ENCODE results near the gene SLC4A3. TPM values are rescaled to one million over a fixed set of nuclear protein-coding genes. Genes with fewer than 3 reads are reported as not detected.

SLC4A3 gene
- total RNA-seq, 1 experiment from 2014 or later: not detected

DNA sequence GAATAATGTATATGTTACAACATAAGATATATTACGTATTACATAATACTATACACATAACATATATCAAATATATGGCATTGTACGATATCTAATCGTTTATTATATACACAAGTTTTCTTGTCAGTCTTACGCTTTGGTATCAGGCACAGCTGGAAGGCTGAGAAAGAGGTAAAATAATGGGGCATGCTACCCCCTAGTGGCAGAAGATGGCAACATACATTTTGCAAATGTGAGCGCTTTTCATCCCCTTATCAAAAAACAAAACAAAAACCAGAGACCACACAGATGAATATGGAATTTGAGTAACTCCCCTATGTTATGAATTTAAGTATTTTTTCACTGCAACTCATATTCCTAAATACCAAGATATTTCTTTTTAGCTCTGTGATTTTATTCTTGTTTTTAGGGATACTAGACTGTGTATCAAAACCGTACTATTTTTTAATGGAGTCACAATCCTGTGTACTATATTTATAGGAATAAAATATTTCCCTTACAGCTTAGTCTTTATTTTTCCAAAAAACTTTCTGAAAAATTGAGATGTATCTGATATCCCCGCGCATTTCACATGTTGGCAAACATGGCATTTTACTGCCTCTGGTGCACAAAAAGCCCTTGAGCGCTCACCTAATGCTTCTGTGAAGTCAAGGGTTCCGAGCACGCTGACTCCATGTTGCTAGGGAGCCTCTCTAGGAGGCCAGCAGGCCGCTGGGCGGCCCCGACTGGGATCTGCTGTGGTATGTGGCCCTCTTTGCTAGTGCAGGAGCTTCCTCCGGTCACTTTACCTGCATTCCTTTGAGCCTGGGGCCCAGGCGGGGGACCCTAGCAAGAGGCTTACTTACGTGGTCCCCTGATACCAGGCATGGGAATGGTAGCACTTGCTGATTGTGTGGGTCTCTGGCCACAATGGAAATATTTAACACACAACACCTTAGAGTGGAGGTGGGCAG, 62.5 kb downstream of the SLC4A3 start:
- Histone ChIP-seq H3K4me1 (ENCODE audit: low read length) (peaks cover 47% of the 10 kb centered on the region), H4K20me1 (ENCODE audit: insufficient read depth, low read depth, low read length) (no peaks in the 10 kb centered on the region), H3K9me3 (ENCODE audit: low read length) (no peaks in the 10 kb centered on the region), H3K4me2 (ENCODE audit: low read depth, low read length, poor library complexity, severe bottlenecking) (peak overlapping the region; percentile 72), H3K27me3 (ENCODE audit: low read length) (no peaks in the 10 kb centered on the region), H2AFZ (ENCODE audit: low read length) (no peak overlapping the region), H3K9me2 (replicated peaks; ENCODE audit: insufficient read depth, low read length) (no peaks in the 10 kb centered on the region), H3K27ac (ENCODE audit: low read length) (peak overlapping the region; percentile 39; the same call in 1 of the 2 replicates), H3K4me3 (ENCODE audit: low read length) (peak overlapping the region; percentile 73), H3K9ac (ENCODE audit: low read length) (peak overlapping the region; percentile 61), H3K79me2 (ENCODE audit: low read length) (peaks cover 61% of the 10 kb centered on the region), H3K36me3 (ENCODE audit: insufficient read depth, low read length) (no peaks in the 10 kb centered on the region)
- DNase-seq: peak; percentile 87

DNA sequence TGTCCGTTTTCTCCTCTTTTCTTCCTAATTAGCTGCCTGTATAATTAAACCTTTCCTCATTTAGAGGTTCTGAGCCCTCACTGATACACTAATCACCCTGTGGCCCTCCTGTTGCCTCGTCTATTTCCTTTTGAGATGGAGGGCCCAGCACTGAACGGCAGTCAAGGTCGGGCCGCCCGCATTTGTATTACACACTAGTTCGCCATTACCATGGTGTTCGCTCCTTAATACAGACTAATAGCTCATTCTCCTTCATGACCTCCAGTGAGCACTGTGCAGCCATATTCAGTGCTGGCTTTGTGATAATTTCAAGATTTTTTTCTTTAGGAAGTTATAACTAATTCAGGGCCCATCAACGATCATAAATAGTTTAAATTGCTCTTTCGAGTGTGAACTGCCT, 64.1 kb downstream of the SLC4A3 start:
- peak overlapping the region; percentile 72 for H3K4me2 ChIP-seq (ENCODE audit: low read depth, low read length, poor library complexity, severe bottlenecking)
- H3K36me3 ChIP-seq (ENCODE audit: insufficient read depth, low read length): 0 out of 2 replicates have a peak, but pooled peaks cover 2% of the 10 kb centered on the region
- no peaks in the 10 kb centered on the region for H4K20me1 ChIP-seq (ENCODE audit: insufficient read depth, low read depth, low read length)
- peak overlapping the region; percentile 40; the same call in 1 of the 2 replicates for H3K4me3 ChIP-seq (ENCODE audit: low read length)
- H3K9me3 ChIP-seq (ENCODE audit: low read length): no peaks in the 10 kb centered on the region
- peak overlapping the region; percentile 26; the same call in 1 of the 2 replicates for H3K9ac ChIP-seq (ENCODE audit: low read length)
- no peak for DNase-seq
- H2AFZ ChIP-seq (ENCODE audit: low read length): no peak overlapping the region
- no peaks in the 10 kb centered on the region for H3K27me3 ChIP-seq (ENCODE audit: low read length)
- H3K27ac ChIP-seq (ENCODE audit: low read length): peak overlapping the region; percentile 80
- H3K79me2 ChIP-seq (ENCODE audit: low read length): peaks cover 77% of the 10 kb centered on the region
- H3K4me1 ChIP-seq (ENCODE audit: low read length): peaks cover 42% of the 10 kb centered on the region
- H3K9me2 ChIP-seq (replicated peaks; ENCODE audit: insufficient read depth, low read length): no peaks in the 10 kb centered on the region

Small RNA genes lying within 50 kb of the gene (small RNA-seq; reads per million reads assigned to genes)
- gene RN7SKP213: 1.7 reads per million, percentile 46 among the genes with 10 or more reads in this experiment

Other genes with a start within 250 kb of the SLC4A3 start
- gene DNPEP, start 239.7 kb upstream of the SLC4A3 start, total RNA-seq (2014; rRNA removed; shearing (Covaris generic); ENCODE audit: low replicate concordance): 74.6 and 77.9 TPM in 2 replicates
- gene DES, start 209.3 kb upstream of the SLC4A3 start, total RNA-seq (2014; rRNA removed; shearing (Covaris generic); ENCODE audit: low replicate concordance): not detected in 2 replicates
- not detected in 2 replicates for gene SPEG, start 192.8 kb upstream of the SLC4A3 start, total RNA-seq (2014; rRNA removed; shearing (Covaris generic); ENCODE audit: low replicate concordance)
- 10.5 and 17.1 TPM in 2 replicates for gene GMPPA, start 128.7 kb upstream of the SLC4A3 start, total RNA-seq (2014; rRNA removed; shearing (Covaris generic); ENCODE audit: low replicate concordance)
- 0.32 TPM in 1 of 2 replicates, not detected in the other for gene ASIC4, start 113.1 kb upstream of the SLC4A3 start, total RNA-seq (2014; rRNA removed; shearing (Covaris generic); ENCODE audit: low replicate concordance)
- 25.5 and 44.5 TPM in 2 replicates for gene CHPF, start 83.8 kb upstream of the SLC4A3 start, total RNA-seq (2014; rRNA removed; shearing (Covaris generic); ENCODE audit: low replicate concordance)
- 2.7 and 3.2 TPM in 2 replicates for gene TMEM198, start 83.6 kb upstream of the SLC4A3 start, total RNA-seq (2014; rRNA removed; shearing (Covaris generic); ENCODE audit: low replicate concordance)
- gene OBSL1, start 56.1 kb upstream of the SLC4A3 start, total RNA-seq (2014; rRNA removed; shearing (Covaris generic); ENCODE audit: low replicate concordance): not detected in 2 replicates
- gene INHA, start 55.3 kb upstream of the SLC4A3 start, total RNA-seq (2014; rRNA removed; shearing (Covaris generic); ENCODE audit: low replicate concordance): not detected in 2 replicates
- gene STK11IP, start 29.8 kb upstream of the SLC4A3 start, total RNA-seq (2014; rRNA removed; shearing (Covaris generic); ENCODE audit: low replicate concordance): 19.8 and 24.0 TPM in 2 replicates